CD4-positive, alpha-beta T cell treated with Interferon alpha-2 for 1 hour (primary cell): Measurements from ENCODE around the gene TRMT1.

ENCODE experiments used
- DNase-seq, 2 donors: peaks; one replicate each; pipeline ENCODE4 v3.0.0-alpha.2; 2020 to 2022

TRMT1 gene

DNA sequence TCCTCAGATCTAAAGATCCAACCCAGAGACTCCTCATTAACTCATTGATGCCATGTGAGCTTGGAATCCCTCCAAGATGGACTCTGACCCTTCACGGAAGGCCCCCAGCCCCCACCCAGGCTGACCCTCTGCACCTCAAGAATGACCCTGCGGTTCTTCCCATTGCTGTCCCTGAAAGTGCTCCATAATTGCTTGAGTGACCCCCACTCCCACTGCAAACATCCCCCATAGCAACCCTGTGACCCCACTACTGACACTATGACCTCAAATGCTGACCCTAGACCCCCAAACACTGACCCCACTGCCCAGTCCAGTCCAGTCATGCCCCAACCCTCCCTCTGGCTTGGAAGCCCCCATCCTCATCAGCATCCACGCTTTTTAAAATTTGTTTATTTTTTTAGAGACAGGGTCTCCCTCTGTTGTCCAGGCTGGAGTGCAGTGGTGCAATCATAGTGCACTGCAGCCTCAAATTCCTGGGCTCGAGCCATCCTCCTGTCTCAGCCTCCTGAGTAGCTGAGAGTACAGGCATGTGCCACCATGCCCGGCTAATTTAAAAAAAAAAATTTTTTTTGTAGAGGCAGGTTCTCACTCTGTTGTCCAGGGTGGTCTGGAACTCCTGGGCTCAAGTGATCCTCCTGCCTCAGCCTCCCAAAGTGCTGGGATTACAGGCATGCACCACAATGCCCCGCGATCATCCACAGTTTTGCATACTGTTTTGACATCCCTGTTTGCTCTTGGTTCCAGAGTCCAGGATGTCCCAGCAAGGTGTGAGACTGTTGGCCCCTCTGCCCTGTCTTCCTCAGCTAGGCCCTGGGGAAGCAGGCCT, 14.7 kb downstream of the TRMT1 start:
- no peak for DNase-seq

DNA sequence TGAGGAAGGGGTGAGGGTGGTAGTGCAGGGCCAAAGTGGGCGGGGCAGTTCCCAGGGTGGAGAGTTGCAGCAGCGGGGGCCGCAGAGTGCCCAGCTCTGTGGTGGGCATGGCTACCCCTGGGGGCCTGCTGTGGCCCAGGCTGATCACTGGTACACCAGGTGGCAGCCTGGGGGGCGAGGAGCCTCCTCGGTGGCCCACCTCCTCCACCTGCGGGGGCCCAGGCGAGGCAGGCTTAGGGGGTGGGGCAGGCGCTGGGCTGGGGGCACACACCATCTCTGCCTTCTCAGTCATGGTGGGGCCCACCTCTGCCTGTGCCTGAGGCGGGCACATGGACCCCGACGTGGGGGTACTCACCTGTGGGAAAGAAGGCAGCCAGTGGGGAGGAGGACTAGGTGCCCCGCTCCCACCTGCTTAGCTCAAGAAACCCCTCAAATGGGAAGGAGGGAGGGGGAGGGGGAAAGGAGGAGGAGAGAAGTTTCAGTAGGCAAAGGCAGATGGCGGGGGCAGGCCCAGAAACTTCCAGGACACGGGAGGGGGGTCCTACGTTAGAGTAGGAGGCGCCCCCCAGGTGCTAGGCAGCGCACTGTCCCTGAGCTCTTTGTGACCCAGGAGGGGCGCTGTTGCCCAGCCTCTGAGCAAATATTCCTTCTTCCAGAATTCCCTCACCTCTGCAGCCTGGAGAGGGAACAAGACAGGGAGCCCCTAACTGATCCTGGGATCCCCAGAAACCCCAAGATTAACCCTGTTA, 15.5 kb downstream of the TRMT1 start:
- DNase-seq: no peak

DNA sequence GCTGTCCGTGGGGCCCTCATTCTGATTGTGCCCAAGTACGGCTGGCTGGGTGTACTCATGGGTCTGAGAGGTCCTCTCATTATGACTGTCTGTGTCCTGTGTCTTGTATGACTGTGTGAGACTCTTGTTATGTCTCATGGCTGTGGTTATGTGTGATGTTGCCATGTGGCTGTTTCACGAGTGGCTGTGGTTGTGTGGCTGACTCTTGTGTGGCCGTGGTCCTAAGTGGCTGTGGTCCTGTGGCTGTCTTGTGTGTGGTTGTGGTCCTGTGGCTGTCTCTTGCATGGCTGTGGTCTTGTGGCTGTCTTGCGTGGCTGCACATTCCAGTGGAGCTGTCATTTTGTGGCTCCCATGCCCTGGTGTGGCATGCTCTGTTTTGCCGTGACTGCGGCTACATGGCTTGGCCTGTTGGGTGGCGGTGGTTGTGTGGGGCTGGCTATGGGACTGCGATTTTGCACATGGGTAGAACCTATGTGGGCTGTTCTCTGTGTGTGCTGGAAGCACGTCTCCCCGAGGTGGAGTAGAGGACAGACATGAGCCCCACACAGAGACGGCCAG, 16.4 kb downstream of the TRMT1 start:
- DNase-seq: peak; percentile 72 to 84

- peak; percentile 84 for DNase-seq
Measured at GRCh38 chr19:13099073-13099999, 17.2 kb downstream of the TRMT1 start.

DNA sequence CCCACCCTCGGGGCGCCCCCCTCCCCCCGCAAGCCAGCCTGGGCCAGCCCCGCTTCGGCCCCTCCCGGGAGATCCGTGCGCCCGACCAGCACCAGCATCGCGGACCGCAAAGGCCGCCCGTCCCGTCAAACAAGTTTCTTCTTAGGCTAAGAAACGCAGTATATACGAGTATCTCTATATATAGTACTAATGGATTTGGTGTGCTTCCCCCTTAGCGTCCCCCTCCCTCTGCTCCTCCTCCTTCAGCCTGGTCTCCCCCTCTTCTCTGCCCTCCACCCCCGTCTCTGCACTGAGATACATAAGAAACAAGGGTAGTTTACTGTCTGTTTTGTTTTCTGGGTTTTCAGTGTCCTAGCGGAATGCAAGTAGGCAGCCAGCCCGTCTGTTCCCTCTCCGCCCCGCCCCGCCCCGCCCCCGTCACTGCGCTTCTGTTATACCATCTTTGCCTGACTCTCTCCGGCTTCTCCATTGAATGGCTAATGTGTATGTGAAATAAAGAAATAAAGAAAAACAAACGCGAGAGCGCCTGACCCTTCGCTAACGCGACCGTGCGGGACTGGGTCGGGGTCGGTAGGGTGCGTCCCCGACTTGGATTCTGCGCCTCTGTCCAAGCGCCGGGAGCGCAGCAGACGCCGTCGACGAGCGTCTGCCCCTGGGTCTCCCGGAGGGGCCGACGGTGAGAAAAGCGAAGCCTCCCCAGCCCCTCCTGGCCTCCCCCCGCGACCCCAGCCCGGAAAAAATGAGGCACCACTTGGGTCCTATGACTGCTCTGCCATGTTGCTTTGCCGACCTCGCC, 18.1 kb downstream of the TRMT1 start:
- peak; percentile 50 to 51 for DNase-seq

GRCh38 chr19:13097463-13098258, 18.9 kb downstream of the TRMT1 start:
- DNase-seq: peak in 1 of 2 donors; percentile 27

DNA sequence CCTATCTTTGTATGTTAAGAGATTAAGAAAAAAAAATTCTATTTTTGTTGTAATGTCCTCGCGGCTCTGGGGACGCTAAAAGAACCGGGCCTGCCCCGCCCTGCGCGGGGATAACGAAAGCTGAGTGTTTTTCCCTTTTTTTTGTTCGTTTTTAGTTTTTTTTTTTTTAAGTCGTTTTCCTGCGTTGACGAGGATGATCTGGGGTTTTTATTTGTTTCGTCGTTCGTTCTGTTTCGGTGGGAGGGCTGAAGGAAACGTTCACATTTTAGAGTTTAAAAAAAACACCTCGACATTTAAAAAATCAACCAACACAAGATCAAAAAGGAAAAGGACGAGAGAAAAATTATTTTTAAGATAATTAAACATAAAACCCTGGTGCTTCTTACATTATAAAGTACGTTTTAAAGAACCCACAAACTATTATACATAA, 19.5 kb downstream of the TRMT1 start:
- peak in 1 of 2 donors; percentile 36 for DNase-seq

GRCh38 chr19:13095934-13096927, 20.3 kb downstream of the TRMT1 start:
- no peak for DNase-seq

GRCh38 chr19:13095393-13095784, 21.2 kb downstream of the TRMT1 start:
- DNase-seq: peak in 1 of 2 donors; percentile 40

DNA sequence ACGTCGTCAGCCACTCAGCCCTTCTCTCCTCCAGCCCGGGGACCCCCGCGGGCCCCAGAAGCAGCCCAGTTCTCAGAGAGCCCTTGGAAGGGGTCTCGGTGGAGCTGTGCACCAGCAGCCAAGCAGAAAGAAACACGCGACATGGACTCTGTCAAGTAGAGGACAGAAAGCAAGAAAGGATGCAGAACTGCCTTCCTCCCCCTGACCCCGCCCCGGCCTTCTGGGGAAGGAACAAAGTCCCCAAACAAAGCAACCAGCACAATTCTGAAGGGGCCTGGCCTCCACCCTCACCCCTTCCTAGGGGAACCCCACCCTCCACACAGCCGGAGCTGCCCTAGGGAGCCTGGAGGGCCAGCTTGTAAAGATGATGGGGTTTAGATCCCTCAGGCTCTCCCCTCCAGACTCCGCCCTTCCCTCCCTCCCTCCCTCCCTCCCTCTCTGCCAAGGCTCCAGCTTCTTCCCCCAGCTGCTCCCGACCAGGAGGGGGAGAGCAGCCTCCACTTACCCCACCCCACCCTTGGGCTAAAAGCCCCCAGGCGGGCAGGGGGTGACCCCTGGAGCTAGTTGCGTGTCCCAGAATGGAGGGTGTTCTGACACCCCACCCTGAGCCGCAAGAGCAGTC, 21.7 kb downstream of the TRMT1 start:
- peak in 1 of 2 donors; percentile 39 for DNase-seq

DNA sequence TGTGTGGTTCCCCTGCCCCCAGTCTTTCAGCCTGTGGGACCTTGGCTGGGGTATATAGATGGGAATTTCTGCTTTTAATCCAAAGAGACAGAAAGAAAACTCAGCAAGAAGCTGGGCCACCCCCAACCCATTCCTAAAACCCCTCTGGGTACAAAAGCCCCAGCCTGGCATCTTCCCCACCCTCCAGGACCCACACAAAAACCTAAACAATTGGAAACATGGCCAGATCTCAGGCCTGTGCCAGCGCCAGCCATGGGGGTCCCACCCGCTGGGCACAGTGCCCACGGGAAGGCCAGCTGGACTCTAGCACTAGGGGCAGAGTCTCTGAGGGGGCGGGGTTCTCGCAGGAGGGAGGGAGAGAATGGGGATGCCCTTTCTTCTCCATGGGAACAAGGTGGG, 22.4 kb downstream of the TRMT1 start:
- no peak for DNase-seq

DNA sequence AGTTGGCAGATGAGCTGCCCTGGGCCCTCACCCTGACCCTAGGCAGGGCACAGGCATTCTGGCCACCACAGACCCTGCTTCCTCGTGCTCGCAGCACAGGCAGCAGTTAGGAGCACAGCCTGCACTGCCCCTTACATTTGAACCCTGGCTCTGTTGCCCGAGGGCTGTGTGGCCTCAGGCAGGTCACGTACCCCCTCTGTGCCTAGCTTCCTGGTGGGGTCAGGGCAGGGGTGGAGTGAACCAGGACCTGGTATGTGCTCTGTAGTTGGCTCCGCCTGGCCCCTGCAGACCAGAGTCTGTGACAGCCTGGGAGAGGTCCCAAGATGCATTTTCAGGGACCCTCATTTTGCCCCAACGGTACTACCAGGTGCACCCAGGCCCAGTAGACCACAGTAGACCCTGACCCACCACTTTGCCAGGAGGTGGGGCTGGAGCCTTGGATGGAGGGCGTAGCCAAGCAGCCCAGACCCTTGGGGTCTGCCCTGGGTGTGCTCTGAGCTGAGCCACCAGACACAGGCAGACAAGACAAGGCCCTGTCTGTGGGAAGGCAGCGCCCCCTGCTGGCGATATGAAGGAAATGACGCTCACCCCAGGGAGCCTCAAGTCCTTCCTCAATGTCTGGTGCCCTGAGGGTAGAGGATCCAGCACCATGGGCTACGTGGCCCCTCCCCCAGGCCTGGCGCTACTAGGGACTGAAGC, 23.0 kb downstream of the TRMT1 start:
- DNase-seq: peak; percentile 85 to 87

- no peak for DNase-seq
Measured at GRCh38 chr19:13092606-13093235, 23.8 kb downstream of the TRMT1 start.

GRCh38 chr19:13092158-13092543, 24.4 kb downstream of the TRMT1 start:
- no peak for DNase-seq

DNA sequence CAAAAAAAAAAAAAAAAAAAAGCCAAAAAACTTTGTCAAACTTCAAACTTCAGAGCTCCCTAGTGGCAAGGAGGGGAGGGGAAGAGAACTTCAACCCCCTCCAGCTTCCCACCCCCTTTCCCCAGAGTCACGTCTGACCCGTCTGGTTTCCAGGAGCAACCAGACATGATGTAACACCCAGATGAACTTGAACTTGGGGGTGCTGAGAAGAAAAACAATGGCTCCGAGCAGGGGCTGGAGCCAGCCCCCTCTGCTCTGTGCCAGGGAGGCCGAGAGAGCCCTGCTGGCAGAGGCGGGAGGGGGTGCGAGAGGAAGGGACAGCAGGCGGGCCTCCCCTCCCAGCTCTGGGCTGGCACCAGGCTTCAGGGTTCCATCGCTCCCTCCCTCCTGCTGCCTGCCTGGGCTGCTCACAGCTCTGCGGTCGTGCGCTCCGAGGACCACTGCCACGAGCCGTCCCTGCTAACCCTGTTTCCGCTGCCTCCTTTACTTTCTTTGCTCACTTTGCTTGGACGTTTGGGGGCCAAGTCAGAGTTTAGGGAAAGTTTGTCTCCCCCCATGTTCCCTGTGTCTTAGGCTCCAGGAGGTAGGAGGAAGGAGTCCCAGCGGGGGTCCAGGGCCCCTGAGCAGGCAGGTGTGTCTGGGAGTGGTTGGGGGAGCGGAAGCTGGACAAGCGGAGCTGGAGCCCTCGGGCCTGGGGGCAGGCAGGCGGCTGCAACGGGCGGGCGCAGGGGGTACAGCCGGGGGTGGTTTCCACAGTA, 25.0 kb downstream of the TRMT1 start:
- DNase-seq: no peak

- no peak for DNase-seq
Measured at GRCh38 chr19:13090511-13091231, 25.9 kb downstream of the TRMT1 start.
